ENCODE data around the gene RDH12. TPM values are rescaled to one million over a fixed set of nuclear protein-coding genes. Genes with fewer than 3 reads are reported as not detected.

RDH12 gene
- total RNA-seq, 6 experiments from 2014 or later: not detected

DNA sequence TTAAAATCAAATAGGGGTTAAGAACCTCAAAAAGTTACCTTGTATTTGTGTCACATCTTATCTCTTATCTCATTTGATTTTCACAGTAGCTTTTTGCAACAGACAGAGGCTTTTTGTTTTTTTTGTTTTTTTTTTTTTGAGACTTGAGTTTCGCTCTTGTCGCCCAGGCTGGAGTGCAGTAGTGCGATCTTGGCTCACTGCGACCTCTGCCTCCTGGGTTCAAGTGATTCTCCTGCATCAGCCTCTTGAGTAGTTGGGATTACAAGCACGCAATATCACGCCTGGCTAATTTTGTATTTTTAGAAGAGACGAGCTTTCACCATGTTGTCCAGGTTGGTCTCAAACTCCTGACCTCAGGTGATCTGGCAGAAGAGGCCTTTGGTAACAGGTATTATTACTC, 25.7 kb downstream of the RDH12 start:
- TF ChIP-seq, protein P1, sequence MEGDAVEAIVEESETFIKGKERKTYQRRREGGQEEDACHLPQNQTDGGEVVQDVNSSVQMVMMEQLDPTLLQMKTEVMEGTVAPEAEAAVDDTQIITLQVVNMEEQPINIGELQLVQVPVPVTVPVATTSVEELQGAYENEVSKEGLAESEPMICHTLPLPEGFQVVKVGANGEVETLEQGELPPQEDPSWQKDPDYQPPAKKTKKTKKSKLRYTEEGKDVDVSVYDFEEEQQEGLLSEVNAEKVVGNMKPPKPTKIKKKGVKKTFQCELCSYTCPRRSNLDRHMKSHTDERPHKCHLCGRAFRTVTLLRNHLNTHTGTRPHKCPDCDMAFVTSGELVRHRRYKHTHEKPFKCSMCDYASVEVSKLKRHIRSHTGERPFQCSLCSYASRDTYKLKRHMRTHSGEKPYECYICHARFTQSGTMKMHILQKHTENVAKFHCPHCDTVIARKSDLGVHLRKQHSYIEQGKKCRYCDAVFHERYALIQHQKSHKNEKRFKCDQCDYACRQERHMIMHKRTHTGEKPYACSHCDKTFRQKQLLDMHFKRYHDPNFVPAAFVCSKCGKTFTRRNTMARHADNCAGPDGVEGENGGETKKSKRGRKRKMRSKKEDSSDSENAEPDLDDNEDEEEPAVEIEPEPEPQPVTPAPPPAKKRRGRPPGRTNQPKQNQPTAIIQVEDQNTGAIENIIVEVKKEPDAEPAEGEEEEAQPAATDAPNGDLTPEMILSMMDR (IDR thresholded peaks at IDR 0.05): no peak
- Mint-ChIP-seq H3K27ac (no peak overlapping the region), H3K4me3 (no peak overlapping the region), H3K4me1 (ENCODE audit: low read depth) (0 out of 2 replicates have a peak, but pooled peaks cover under 1% of the 10 kb centered on the region), H3K9me3 (peaks cover 5% of the 10 kb centered on the region; the same call in 1 of the 2 replicates), H3K27me3 (ENCODE audit: insufficient read depth) (peaks cover 44% of the 10 kb centered on the region), H3K36me3 (ENCODE audit: low read depth) (no peaks in the 10 kb centered on the region)
- no peak for DNase-seq

DNA sequence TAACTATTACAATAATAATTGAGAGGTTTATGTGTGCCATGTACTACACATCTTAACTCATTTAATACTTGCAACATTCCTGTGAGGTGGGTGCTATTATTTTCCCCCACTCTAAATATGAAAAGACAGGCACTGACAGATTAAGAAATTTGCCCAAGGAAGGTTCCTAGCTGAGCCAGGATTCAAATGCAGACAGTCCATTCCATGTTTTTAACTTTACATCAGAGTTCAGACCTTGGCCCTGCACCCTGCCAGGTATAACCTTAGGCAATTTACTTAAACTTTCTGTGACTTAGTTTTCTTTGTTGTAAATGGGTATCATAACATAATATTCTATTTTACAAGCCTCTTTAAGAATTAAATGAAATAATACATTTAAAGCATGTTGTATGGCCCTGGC, 26.6 kb downstream of the RDH12 start:
- Mint-ChIP-seq H3K9me3 (peaks cover 5% of the 10 kb centered on the region; the same call in 1 of the 2 replicates), H3K27me3 (ENCODE audit: insufficient read depth) (peaks cover 40% of the 10 kb centered on the region), H3K27ac (no peak overlapping the region), H3K4me3 (no peak overlapping the region), H3K4me1 (ENCODE audit: low read depth) (no peaks in the 10 kb centered on the region), H3K36me3 (ENCODE audit: low read depth) (no peaks in the 10 kb centered on the region)
- TF ChIP-seq, protein P1 (IDR thresholded peaks at IDR 0.05): no peak
- DNase-seq: no peak

DNA sequence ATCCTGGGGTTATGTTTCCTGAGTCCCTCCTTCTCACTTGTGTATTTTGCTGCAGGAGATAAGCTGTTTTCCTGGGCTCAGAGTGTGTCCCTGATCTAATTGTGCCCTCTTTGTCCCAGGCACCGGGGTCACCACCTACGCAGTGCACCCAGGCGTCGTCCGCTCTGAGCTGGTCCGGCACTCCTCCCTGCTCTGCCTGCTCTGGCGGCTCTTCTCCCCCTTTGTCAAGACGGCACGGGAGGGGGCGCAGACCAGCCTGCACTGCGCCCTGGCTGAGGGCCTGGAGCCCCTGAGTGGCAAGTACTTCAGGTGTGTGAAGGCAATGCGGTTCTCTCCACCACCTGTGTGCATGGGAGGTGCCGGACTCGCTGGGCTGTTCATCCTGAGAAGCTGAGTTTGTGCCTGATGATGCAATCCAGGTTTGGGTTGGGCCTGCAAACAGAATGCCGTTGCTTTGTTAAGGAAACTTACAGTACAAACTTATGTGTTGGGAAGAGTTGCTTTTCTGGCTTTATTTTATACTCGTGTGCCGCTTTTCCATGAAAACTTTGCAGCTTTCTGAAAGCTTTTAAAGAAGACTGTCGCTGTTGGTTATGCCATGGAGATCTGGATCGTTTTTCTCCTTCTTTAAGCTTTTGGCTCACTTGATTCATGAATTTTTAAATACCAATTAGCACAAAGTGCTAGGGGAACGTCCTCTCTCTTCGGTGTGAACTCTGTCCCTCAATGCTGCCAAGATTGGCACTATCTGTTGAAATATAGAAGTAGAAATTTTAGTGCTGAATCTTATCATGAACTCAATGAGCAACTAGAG, 27.6 kb downstream of the RDH12 start:
- H3K36me3 Mint-ChIP-seq (ENCODE audit: low read depth): no peaks in the 10 kb centered on the region
- H3K4me1 Mint-ChIP-seq (ENCODE audit: low read depth): no peaks in the 10 kb centered on the region
- TF ChIP-seq, protein P1 (IDR thresholded peaks at IDR 0.05): no peak
- DNase-seq: no peak
- peaks cover 5% of the 10 kb centered on the region; the same call in 1 of the 2 replicates for H3K9me3 Mint-ChIP-seq
- no peak overlapping the region for H3K27ac Mint-ChIP-seq
- H3K4me3 Mint-ChIP-seq: no peak overlapping the region
- H3K27me3 Mint-ChIP-seq (ENCODE audit: insufficient read depth): peaks cover 34% of the 10 kb centered on the region

DNA sequence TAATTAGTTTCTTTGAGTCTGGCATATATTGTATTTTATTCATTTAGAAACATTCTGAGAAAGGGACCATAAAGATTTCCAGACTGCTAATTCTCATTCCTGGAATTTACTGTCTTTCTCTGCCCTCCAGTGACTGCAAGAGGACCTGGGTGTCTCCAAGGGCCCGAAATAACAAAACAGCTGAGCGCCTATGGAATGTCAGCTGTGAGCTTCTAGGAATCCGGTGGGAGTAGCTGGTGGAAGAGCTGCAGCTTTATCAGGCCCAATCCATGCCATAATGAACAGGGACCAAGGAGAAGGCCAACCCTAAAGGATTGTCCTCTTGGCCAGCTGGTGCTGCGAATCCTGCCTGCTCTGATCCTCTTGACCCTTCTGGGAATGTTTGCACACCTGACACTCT, 31.9 kb downstream of the RDH12 start:
- no peak overlapping the region for H3K27ac Mint-ChIP-seq
- TF ChIP-seq, protein P1 (IDR thresholded peaks at IDR 0.05): no peak

DNA sequence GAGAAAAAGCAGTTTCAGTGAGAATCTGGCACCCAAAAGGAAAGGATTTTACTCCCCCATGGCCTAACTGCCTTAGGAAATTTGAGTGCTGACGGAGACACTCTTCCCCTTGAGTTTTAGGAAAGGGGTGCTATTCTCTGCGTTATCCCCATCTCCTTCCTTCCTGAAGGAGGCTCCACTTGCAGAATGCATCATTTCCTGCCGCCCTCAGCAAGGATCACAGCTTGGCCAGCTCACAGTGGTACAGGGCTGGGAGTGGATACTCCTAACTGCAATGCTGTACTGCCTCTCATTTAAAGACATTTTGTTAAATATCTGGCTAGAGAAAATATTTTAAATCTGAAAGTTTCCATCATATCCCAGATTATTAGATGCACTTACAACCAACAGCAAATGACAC, 33.0 kb downstream of the RDH12 start:
- peak; percentile 4 for DNase-seq
- H3K36me3 Mint-ChIP-seq (ENCODE audit: low read depth): no peaks in the 10 kb centered on the region
- H3K4me1 Mint-ChIP-seq (ENCODE audit: low read depth): peaks cover 23% of the 10 kb centered on the region

More for the DNA sequence above, 31.9 kb downstream of the RDH12 start:
- peaks cover 18% of the 10 kb centered on the region for H3K27me3 Mint-ChIP-seq (ENCODE audit: insufficient read depth)
- H3K36me3 Mint-ChIP-seq (ENCODE audit: low read depth): no peaks in the 10 kb centered on the region
- no peak for DNase-seq
- no peaks in the 10 kb centered on the region for H3K9me3 Mint-ChIP-seq
- H3K4me3 Mint-ChIP-seq: no peak overlapping the region
- H3K4me1 Mint-ChIP-seq (ENCODE audit: low read depth): peaks cover 12% of the 10 kb centered on the region

More for the DNA sequence above, 33.0 kb downstream of the RDH12 start:
- TF ChIP-seq, protein P1 (IDR thresholded peaks at IDR 0.05): peak; percentile 37; the same call in 1 of the 2 replicates
- Mint-ChIP-seq H3K4me3 (no peak overlapping the region), H3K27ac (no peak overlapping the region), H3K27me3 (ENCODE audit: insufficient read depth) (peaks cover 10% of the 10 kb centered on the region), H3K9me3 (no peaks in the 10 kb centered on the region)
